GM12878 (cell line): Measurements from ENCODE around the gene APLP2.

ENCODE experiments used
- HSF1 ChIP-seq: fragments of 150-350 bp; IDR thresholded peaks from 2 replicates; pipeline ENCODE4 v1.6.1; 2014; ENCODE audit warnings: mild to moderate bottlenecking, low read depth, low read length
- MLLT1 ChIP-seq: fragments of 450-650 bp; IDR thresholded peaks from 2 replicates; pipeline ENCODE4 v1.6.1; 2016; ENCODE audit warnings: mild to moderate bottlenecking
- TBL1XR1 ChIP-seq: IDR thresholded peaks from 2 replicates; pipeline ENCODE4 v1.6.1; 2012; ENCODE audit warnings: low read depth, low read length, improper control_type of control experiment

- TF ChIP-seq TBL1XR1 (no peak), HSF1 (no peak), MLLT1 (no peak)
Measured at GRCh38 chr11:130187096-130187495, 117.4 kb downstream of the APLP2 start.
